Dermis microvascular lymphatic vessel endothelial cell (primary cell): ENCODE data around the gene ZC2HC1B. TPM values are rescaled to one million over a fixed set of nuclear protein-coding genes. Genes with fewer than 3 reads are reported as not detected.

Experiments
- total RNA-seq: library from RNA; depleted of rRNA; stranded (reverse); fragments of >200 nt; gene quantifications from 2 replicates; pipeline ENCODE4 v1.2.1, GENCODE V29; 2014

The ZC2HC1B gene
- total RNA-seq, 1 donor from 2014 or later: not detected

Other genes with a start within 250 kb of the ZC2HC1B start
- gene PHACTR2, start 186.5 kb upstream of the ZC2HC1B start, total RNA-seq: 163 and 199 TPM in 2 replicates
- 10.4 and 11.8 TPM in 2 replicates for gene LTV1, start 21.1 kb upstream of the ZC2HC1B start, total RNA-seq
- 3.0 and 8.0 TPM in 2 replicates for gene PLAGL1, start 143.8 kb downstream of the ZC2HC1B start, total RNA-seq
- 81.3 and 90.9 TPM in 2 replicates for gene SF3B5, start 231.1 kb downstream of the ZC2HC1B start, total RNA-seq